ENCODE results near the gene NINJ2. TPM values are rescaled to one million over a fixed set of nuclear protein-coding genes. Genes with fewer than 3 reads are reported as not detected.

The NINJ2 gene
- total and polyA plus RNA-seq, 12 donors, result 1.1 to 9.1 (median 2.0) TPM

DNA sequence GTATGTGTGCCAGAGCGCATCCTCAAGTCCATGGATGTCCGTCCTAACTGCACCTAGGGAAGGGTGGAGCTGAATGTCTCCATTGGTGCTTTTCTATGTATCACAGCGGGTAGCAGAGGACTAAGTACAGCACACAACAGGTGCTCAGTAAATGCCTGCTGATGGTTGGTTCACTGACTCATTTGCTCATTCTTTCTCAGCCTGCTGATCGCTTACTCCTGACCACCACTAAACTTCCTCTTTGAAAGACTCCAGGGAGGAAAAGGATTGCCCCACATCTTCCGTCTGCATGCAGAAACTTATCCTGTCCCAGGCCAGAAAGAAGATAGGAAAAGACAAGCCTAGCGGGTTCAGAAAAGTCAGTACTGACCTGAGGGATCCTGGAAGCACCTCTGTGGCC lies 137.2 kb downstream of the NINJ2 start:
- WGBS, 4 donors, result 81 to 89% (median 84%) methylated on average over 6 of the region's 6 CpGs
- H3K27me3 ChIP-seq, result no peaks in the 10 kb centered on the region
- no peak overlapping the region for H3K4me3 ChIP-seq
- TF ChIP-seq POLR2A (IDR thresholded peaks at IDR 0.05), result no peak
- TF ChIP-seq, protein P1, sequence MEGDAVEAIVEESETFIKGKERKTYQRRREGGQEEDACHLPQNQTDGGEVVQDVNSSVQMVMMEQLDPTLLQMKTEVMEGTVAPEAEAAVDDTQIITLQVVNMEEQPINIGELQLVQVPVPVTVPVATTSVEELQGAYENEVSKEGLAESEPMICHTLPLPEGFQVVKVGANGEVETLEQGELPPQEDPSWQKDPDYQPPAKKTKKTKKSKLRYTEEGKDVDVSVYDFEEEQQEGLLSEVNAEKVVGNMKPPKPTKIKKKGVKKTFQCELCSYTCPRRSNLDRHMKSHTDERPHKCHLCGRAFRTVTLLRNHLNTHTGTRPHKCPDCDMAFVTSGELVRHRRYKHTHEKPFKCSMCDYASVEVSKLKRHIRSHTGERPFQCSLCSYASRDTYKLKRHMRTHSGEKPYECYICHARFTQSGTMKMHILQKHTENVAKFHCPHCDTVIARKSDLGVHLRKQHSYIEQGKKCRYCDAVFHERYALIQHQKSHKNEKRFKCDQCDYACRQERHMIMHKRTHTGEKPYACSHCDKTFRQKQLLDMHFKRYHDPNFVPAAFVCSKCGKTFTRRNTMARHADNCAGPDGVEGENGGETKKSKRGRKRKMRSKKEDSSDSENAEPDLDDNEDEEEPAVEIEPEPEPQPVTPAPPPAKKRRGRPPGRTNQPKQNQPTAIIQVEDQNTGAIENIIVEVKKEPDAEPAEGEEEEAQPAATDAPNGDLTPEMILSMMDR (IDR thresholded peaks at IDR 0.05), result no peak
- peaks cover 11 to 28% of the 10 kb centered on the region in 2 donors for H3K4me1 ChIP-seq (replicated peaks in 1 of 2)
- intact Hi-C loops (cut with DNase I), result no loop called here
- no peak for DNase-seq
- no peaks in the 10 kb centered on the region for H3K36me3 ChIP-seq (replicated peaks in 1 of 2)
- no peak overlapping the region for H3K27ac ChIP-seq
- no peaks in the 10 kb centered on the region for H3K9me3 ChIP-seq (replicated peaks in 1 of 3)

DNA sequence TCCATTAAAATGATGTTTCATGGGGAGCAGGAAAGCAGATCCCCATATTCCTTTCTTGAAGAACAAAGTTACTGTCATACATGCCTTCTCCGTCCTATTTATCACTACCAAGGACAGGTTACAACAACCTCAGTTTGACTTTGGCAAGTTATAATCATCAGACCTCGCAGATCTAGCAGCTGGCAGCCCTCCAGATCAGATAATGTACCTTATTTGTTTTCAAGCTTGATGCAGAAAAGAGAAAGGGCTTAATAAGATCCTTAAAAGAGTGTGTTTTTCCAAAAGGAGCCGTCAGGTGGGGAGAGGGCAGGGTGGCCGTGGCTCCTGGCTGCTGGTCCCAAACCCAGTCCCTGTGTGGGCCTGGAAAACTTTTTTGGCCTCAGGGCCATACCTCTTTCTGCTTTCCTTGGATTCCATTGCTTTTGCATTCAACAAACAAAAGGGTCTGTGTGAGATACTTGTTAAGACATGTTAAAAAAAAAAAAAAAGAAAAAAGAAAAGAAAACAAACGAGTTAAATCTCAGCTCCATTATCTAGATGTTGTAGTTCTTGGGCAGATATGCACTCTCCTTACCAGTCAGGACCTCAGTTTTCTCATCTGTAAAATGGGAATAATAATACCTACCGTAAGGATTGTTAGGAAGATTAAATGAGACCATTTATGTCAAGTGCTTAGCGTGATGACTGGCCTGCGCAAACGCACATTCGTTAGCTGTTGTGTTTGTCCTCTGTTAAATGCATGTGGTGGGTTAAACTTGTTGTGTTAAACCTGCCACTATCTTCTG lies 138.9 kb downstream of the NINJ2 start:
- Histone ChIP-seq H3K36me3 (replicated peaks in 1 of 2) (no peaks in the 10 kb centered on the region), H3K27ac (peak overlapping the region in 1 of 5 donors; percentile 26), H3K4me3 (no peak overlapping the region), H3K27me3 (no peaks in the 10 kb centered on the region), H3K4me1 (replicated peaks in 1 of 2) (peaks cover 8 to 19% of the 10 kb centered on the region in 2 donors), H3K9me3 (replicated peaks in 1 of 3) (no peaks in the 10 kb centered on the region)
- TF ChIP-seq POLR2A (IDR thresholded peaks at IDR 0.05), result no peak
- TF ChIP-seq, protein P1 (IDR thresholded peaks at IDR 0.05), result no peak
- intact Hi-C loops (cut with DNase I), result no loop called here
- DNase-seq, result peak; percentile 69 to 90 (median 83)
- 61 to 67% (median 63%) methylated on average over 10 of the region's 10 CpGs for WGBS, 4 donors

DNA sequence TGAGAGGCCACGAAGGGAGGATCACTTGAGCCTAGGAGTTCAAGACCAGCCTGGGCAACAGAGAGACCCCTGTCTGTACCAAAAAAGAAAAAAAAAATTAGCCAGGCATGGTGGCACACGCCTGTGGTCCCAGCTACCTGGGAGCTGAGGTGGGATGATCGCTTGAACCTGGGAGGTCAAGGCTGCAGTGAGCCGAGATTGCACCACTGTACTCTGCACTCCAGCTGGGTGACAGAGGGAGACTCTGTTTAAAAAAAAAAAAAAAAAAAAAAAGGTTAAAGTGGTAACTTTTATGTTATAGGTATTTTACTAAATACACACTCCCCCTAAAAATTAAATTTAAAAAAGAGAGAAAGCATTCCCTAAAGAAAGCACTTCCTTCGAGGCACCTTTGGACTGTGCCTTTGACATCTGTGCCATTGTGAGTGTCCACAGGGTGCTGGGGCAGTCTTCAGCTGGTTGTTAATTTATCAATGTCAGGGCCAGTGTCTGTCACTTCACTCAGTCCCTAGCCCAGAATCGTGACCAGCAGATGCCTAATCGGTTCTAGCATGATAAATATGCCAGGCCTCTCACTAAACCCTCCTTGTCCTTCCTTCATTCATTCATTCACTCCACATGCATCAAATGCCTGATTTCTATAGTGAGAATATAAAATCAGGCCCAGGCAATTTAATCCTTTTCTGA lies 140.4 kb downstream of the NINJ2 start:
- TF ChIP-seq POLR2A (IDR thresholded peaks at IDR 0.05), result no peak
- TF ChIP-seq, protein P1 (IDR thresholded peaks at IDR 0.05), result no peak
- no peak for DNase-seq
- H3K27me3 ChIP-seq, result no peaks in the 10 kb centered on the region
- no peaks in the 10 kb centered on the region for H3K36me3 ChIP-seq (replicated peaks in 1 of 2)
- no peaks in the 10 kb centered on the region for H3K9me3 ChIP-seq (replicated peaks in 1 of 3)
- WGBS, 4 donors, result 61 to 68% (median 67%) methylated on average over 7 of the region's 7 CpGs
- no peak overlapping the region for H3K4me3 ChIP-seq
- H3K27ac ChIP-seq, result no peak overlapping the region
- H3K4me1 ChIP-seq (replicated peaks in 1 of 2), result peaks cover 8 to 19% of the 10 kb centered on the region in 2 donors
- intact Hi-C loops (cut with DNase I), result no loop called here

DNA sequence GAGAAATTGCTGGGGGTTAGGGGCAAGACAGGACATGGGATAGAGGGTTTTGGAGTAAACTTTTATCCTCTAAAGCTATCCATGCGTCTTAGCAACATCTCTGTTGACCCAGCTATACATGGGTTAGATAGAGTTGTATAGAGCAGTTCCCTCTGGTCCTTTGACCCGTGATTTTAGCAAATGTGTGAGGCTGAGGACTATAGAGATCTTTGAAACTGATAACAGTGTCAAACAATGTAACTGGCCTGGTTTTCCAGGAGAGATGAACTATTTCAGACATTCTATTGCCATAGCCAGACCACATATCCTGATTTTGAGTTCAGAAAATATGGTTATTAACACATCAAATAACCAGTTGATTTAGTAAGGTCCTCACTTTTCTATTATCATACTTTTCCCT lies 143.1 kb downstream of the NINJ2 start:
- WGBS, 4 donors, result 63 to 82% (median 73%) methylated on average over 2 of the region's 2 CpGs
- H3K27me3 ChIP-seq, result no peaks in the 10 kb centered on the region
- no peaks in the 10 kb centered on the region for H3K9me3 ChIP-seq (replicated peaks in 1 of 3)
- H3K27ac ChIP-seq, result no peak overlapping the region
- no peaks in the 10 kb centered on the region for H3K36me3 ChIP-seq (replicated peaks in 1 of 2)
- H3K4me3 ChIP-seq, result no peak overlapping the region
- TF ChIP-seq, protein P1 (IDR thresholded peaks at IDR 0.05), result no peak
- no peak for TF ChIP-seq POLR2A (IDR thresholded peaks at IDR 0.05)
- no peak for DNase-seq
- intact Hi-C loops (cut with DNase I), result no loop called here
- peaks cover 8 to 19% of the 10 kb centered on the region in 2 donors for H3K4me1 ChIP-seq (replicated peaks in 1 of 2)
